SU-DHL-6 (cell line): ENCODE results near the gene MFAP5.

ENCODE experiments used
- H2AFZ ChIP-seq: fragments of 200-600 bp; sonication (generic); 2 replicates; pipeline ENCODE4 v1.6.1; 2014; ENCODE audit warnings: low read depth, mild to moderate bottlenecking, moderate library complexity, mixed read lengths, antibody characterized with exemption, low read length; ENCODE audit not compliant: severe bottlenecking
- H3F3A ChIP-seq: fragments of 200-600 bp; shearing (Covaris generic); 2 replicates; pipeline ENCODE4 v1.6.0; 2016; ENCODE audit warnings: antibody characterized with exemption, mild to moderate bottlenecking; ENCODE audit not compliant: insufficient read depth
- H3K27ac ChIP-seq: fragments of 200-600 bp; sonication (generic); 2 replicates; pipeline ENCODE4 v1.5.1; 2016; ENCODE audit warnings: low read depth, mild to moderate bottlenecking, low read length, moderate library complexity, mixed read lengths
- H3K27me3 ChIP-seq: fragments of 200-600 bp; sonication (generic), shearing (Covaris generic); 2 replicates; pipeline ENCODE4 v1.6.0; 2014; ENCODE audit warnings: mild to moderate bottlenecking, low read length
- H3K36me3 ChIP-seq: fragments of 200-600 bp; sonication (generic); 2 replicates; pipeline ENCODE4 v1.6.1; 2014; ENCODE audit warnings: mild to moderate bottlenecking, low read length, mixed read lengths
- H3K4me2 ChIP-seq: fragments of 300-600, 200-600 bp; shearing (Covaris generic), sonication (generic); 2 replicates; pipeline ENCODE4 v1.6.0; 2014; ENCODE audit warnings: low read length, low read depth, mild to moderate bottlenecking; ENCODE audit not compliant: poor library complexity, severe bottlenecking
- H3K4me3 ChIP-seq: fragments of 200-600 bp; sonication (generic); 2 replicates; pipeline ENCODE4 v1.5.1; 2014; ENCODE audit warnings: antibody characterized with exemption, low read length, mild to moderate bottlenecking, mixed read lengths; ENCODE audit not compliant: insufficient read depth, poor library complexity, severe bottlenecking
- H3K79me2 ChIP-seq: fragments of 200-600 bp; sonication (generic); 2 replicates; pipeline ENCODE4 v1.6.1; 2014; ENCODE audit warnings: mild to moderate bottlenecking, low read length, moderate library complexity; ENCODE audit not compliant: insufficient read depth
- H3K9ac ChIP-seq: fragments of 200-600 bp; sonication (generic); 2 replicates; pipeline ENCODE4 v1.7.0; 2014; ENCODE audit warnings: mild to moderate bottlenecking, low read length
- H3K9me2 ChIP-seq: fragments of 200-600 bp; sonication (generic); replicated peaks from 2 replicates; pipeline ENCODE4 v1.6.1; 2014; ENCODE audit warnings: low read length; ENCODE audit not compliant: insufficient read depth
- H3K9me3 ChIP-seq: fragments of 200-600 bp; sonication (generic); 2 replicates; pipeline ENCODE4 v1.6.1; 2014; ENCODE audit warnings: low read length, mixed read lengths; ENCODE audit not compliant: insufficient read depth
- H4K20me1 ChIP-seq: fragments of 200-600 bp; sonication (generic); 2 replicates; pipeline ENCODE4 v1.6.1; 2014; ENCODE audit warnings: low read depth, mild to moderate bottlenecking, antibody characterized with exemption, low read length, moderate library complexity, mixed read lengths
- CTCF ChIP-seq: fragments of 200-600 bp; sonication (generic); IDR thresholded peaks from one replicate; pipeline ENCODE4 v1.5.1; 2017; ENCODE audit warnings: antibody characterized with exemption, mild to moderate bottlenecking, low read length, moderate library complexity; ENCODE audit not compliant: insufficient read depth, poor library complexity, severe bottlenecking
- EZH2phosphoT487 ChIP-seq: fragments of 200-600 bp; sonication (generic), shearing (Covaris generic); conservative IDR thresholded peaks from 2 replicates; pipeline ENCODE4 v1.6.1; 2018; ENCODE audit warnings: mild to moderate bottlenecking, antibody characterized with exemption, low read length, moderate library complexity, mixed read lengths

The MFAP5 gene

GRCh38 chr12:8676651-8677050 is 14.0 kb upstream of the MFAP5 start:
- Histone ChIP-seq H2AFZ (no peak overlapping the region), H3K9me2 (no peaks in the 10 kb centered on the region), H4K20me1 (no peaks in the 10 kb centered on the region), H3K9ac (no peak overlapping the region), H3K36me3 (no peaks in the 10 kb centered on the region), H3K27ac (no peak overlapping the region), H3K4me2 (no peak overlapping the region), H3K9me3 (no peaks in the 10 kb centered on the region), H3K79me2 (no peaks in the 10 kb centered on the region), H3K4me3 (no peak overlapping the region), H3K27me3 (no peaks in the 10 kb centered on the region), H3F3A (no peaks in the 10 kb centered on the region)
- TF ChIP-seq EZH2phosphoT487, result no peak
- TF ChIP-seq CTCF, result no peak

- Histone ChIP-seq H3K27me3 (no peaks in the 10 kb centered on the region), H3K9me3 (no peaks in the 10 kb centered on the region), H3K79me2 (no peaks in the 10 kb centered on the region), H3K36me3 (no peaks in the 10 kb centered on the region), H4K20me1 (no peaks in the 10 kb centered on the region), H3K4me2 (no peak overlapping the region), H3K9me2 (no peaks in the 10 kb centered on the region), H2AFZ (no peak overlapping the region), H3F3A (no peaks in the 10 kb centered on the region), H3K27ac (no peak overlapping the region), H3K4me3 (no peak overlapping the region), H3K9ac (no peak overlapping the region)
- TF ChIP-seq CTCF (no peak), EZH2phosphoT487 (no peak)
Measured at GRCh38 chr12:8675591-8676036, 13.0 kb upstream of the MFAP5 start.

- Histone ChIP-seq H2AFZ (no peak overlapping the region), H4K20me1 (no peaks in the 10 kb centered on the region), H3K9me3 (no peaks in the 10 kb centered on the region), H3K36me3 (no peaks in the 10 kb centered on the region), H3K27ac (no peak overlapping the region), H3F3A (no peaks in the 10 kb centered on the region), H3K79me2 (no peaks in the 10 kb centered on the region), H3K9me2 (no peaks in the 10 kb centered on the region), H3K9ac (no peak overlapping the region), H3K4me3 (no peak overlapping the region), H3K27me3 (no peaks in the 10 kb centered on the region), H3K4me2 (no peak overlapping the region)
- TF ChIP-seq EZH2phosphoT487, result no peak
Measured at GRCh38 chr12:8672381-8672780, 9.8 kb upstream of the MFAP5 start.

- Histone ChIP-seq H2AFZ (no peak overlapping the region), H3K36me3 (no peaks in the 10 kb centered on the region), H4K20me1 (no peaks in the 10 kb centered on the region), H3K9ac (no peak overlapping the region), H3K4me2 (no peak overlapping the region), H3K4me3 (no peak overlapping the region), H3K27ac (no peak overlapping the region), H3K9me3 (no peaks in the 10 kb centered on the region), H3K27me3 (no peaks in the 10 kb centered on the region), H3K9me2 (no peaks in the 10 kb centered on the region), H3F3A (no peaks in the 10 kb centered on the region), H3K79me2 (no peaks in the 10 kb centered on the region)
- TF ChIP-seq CTCF (no peak), EZH2phosphoT487 (no peak)
Measured at GRCh38 chr12:8668441-8668840, 5.8 kb upstream of the MFAP5 start.
